Activated T-helper 2 cell treated with anti-CD3 and anti-CD28 coated beads, Interferon-gamma antibody, Interleukin-2, Interleukin-4, amounts not matched to agents 10 μg/mL and 5 μg/mL and 100 μg/mL, durations not matched to agents 14 hours and 24 hours and 36 hours (primary cell): ENCODE data around the gene PPFIBP2. TPM values are rescaled to one million over a fixed set of nuclear protein-coding genes. Genes with fewer than 3 reads are reported as not detected.

ENCODE experiments used
- DNase-seq: peaks from one replicate; pipeline ENCODE4 v3.0.0; 2021; ENCODE audit warnings: low spot score
- H3K27ac Mint-ChIP-seq: one replicate; pipeline ENCODE4 v1.8.0; 2021; ENCODE audit warnings: mixed read lengths
- H3K27me3 Mint-ChIP-seq: one replicate; pipeline ENCODE4 v1.8.0; 2021; ENCODE audit warnings: low read depth, mixed read lengths
- H3K36me3 Mint-ChIP-seq: one replicate; pipeline ENCODE4 v1.8.0; 2021; ENCODE audit warnings: low read depth, mixed read lengths
- H3K4me1 Mint-ChIP-seq: one replicate; pipeline ENCODE4 v1.8.0; 2021; ENCODE audit warnings: low read depth, mixed read lengths
- H3K4me3 Mint-ChIP-seq: one replicate; pipeline ENCODE4 v1.8.0; 2021; ENCODE audit warnings: low read depth, mild to moderate bottlenecking, moderate library complexity, mixed read lengths
- H3K9me3 Mint-ChIP-seq: one replicate; pipeline ENCODE4 v1.8.0; 2021; ENCODE audit warnings: mixed read lengths
- intact Hi-C: fragments of 100-400 bp; cut with micrococcal nuclease; formaldehyde crosslinking; loops from one replicate; pipeline ENCODE4 v1.15.1; 2023
- total RNA-seq: library from RNA; stranded (reverse); gene quantifications from 2 replicates; pipeline ENCODE4 v1.2.3, GENCODE V29; 2022

PPFIBP2 gene
- total RNA-seq, 1 donor from 2014 or later, result 1.1 TPM

GRCh38 chr11:7536100-7536499 is 22.3 kb downstream of the PPFIBP2 start:
- no peak overlapping the region for H3K27ac Mint-ChIP-seq
- no peaks in the 10 kb centered on the region for H3K9me3 Mint-ChIP-seq
- H3K4me3 Mint-ChIP-seq, result no peak overlapping the region
- no peak for DNase-seq
- intact Hi-C loops, result no loop called here
- H3K4me1 Mint-ChIP-seq, result no peaks in the 10 kb centered on the region
- no peaks in the 10 kb centered on the region for H3K36me3 Mint-ChIP-seq
- H3K27me3 Mint-ChIP-seq, result peaks cover 14% of the 10 kb centered on the region

- intact Hi-C loops, result no loop called here
- Mint-ChIP-seq H3K9me3 (no peaks in the 10 kb centered on the region), H3K4me3 (no peak overlapping the region), H3K27ac (no peak overlapping the region), H3K27me3 (peaks cover 14% of the 10 kb centered on the region), H3K4me1 (no peaks in the 10 kb centered on the region), H3K36me3 (no peaks in the 10 kb centered on the region)
- DNase-seq, result no peak
These were observed 23.5 kb downstream of the PPFIBP2 start for GRCh38 chr11:7537265-7537664.

GRCh38 chr11:7538031-7538430 is 24.2 kb downstream of the PPFIBP2 start:
- no peaks in the 10 kb centered on the region for H3K36me3 Mint-ChIP-seq
- H3K27ac Mint-ChIP-seq, result no peak overlapping the region
- intact Hi-C loops, result no loop called here
- H3K27me3 Mint-ChIP-seq, result peaks cover 17% of the 10 kb centered on the region
- H3K9me3 Mint-ChIP-seq, result no peaks in the 10 kb centered on the region
- H3K4me3 Mint-ChIP-seq, result no peak overlapping the region
- H3K4me1 Mint-ChIP-seq, result no peaks in the 10 kb centered on the region
- no peak for DNase-seq

GRCh38 chr11:7538466-7539454 is 25.0 kb downstream of the PPFIBP2 start:
- no peak overlapping the region for H3K4me3 Mint-ChIP-seq
- DNase-seq, result no peak
- H3K36me3 Mint-ChIP-seq, result no peaks in the 10 kb centered on the region
- H3K4me1 Mint-ChIP-seq, result no peaks in the 10 kb centered on the region
- no peak overlapping the region for H3K27ac Mint-ChIP-seq
- H3K9me3 Mint-ChIP-seq, result no peaks in the 10 kb centered on the region
- H3K27me3 Mint-ChIP-seq, result peaks cover 19% of the 10 kb centered on the region
- intact Hi-C loops, result no loop called here

GRCh38 chr11:7540830-7541555 is 27.2 kb downstream of the PPFIBP2 start:
- Mint-ChIP-seq H3K4me1 (no peaks in the 10 kb centered on the region), H3K36me3 (no peaks in the 10 kb centered on the region), H3K4me3 (no peak overlapping the region), H3K9me3 (no peaks in the 10 kb centered on the region), H3K27me3 (peaks cover 19% of the 10 kb centered on the region), H3K27ac (no peak overlapping the region)
- intact Hi-C loops, result no loop called here
- no peak for DNase-seq

- H3K27ac Mint-ChIP-seq, result no peak overlapping the region
- H3K9me3 Mint-ChIP-seq, result no peaks in the 10 kb centered on the region
- H3K4me3 Mint-ChIP-seq, result no peak overlapping the region
- no peaks in the 10 kb centered on the region for H3K36me3 Mint-ChIP-seq
- H3K27me3 Mint-ChIP-seq, result peaks cover 13% of the 10 kb centered on the region
- DNase-seq, result no peak
- intact Hi-C loops, result no loop called here
- no peaks in the 10 kb centered on the region for H3K4me1 Mint-ChIP-seq
These were observed 29.5 kb downstream of the PPFIBP2 start for GRCh38 chr11:7543302-7543701.

- peaks cover 13% of the 10 kb centered on the region for H3K27me3 Mint-ChIP-seq
- no peaks in the 10 kb centered on the region for H3K36me3 Mint-ChIP-seq
- intact Hi-C loops, result no loop called here
- H3K27ac Mint-ChIP-seq, result no peak overlapping the region
- no peaks in the 10 kb centered on the region for H3K4me1 Mint-ChIP-seq
- no peak overlapping the region for H3K4me3 Mint-ChIP-seq
- no peak for DNase-seq
- H3K9me3 Mint-ChIP-seq, result no peaks in the 10 kb centered on the region
These were observed 30.2 kb downstream of the PPFIBP2 start for GRCh38 chr11:7544021-7544420.

- H3K4me1 Mint-ChIP-seq, result no peaks in the 10 kb centered on the region
- no peaks in the 10 kb centered on the region for H3K36me3 Mint-ChIP-seq
- intact Hi-C loops, result no loop called here
- DNase-seq, result no peak
- no peak overlapping the region for H3K4me3 Mint-ChIP-seq
- H3K27ac Mint-ChIP-seq, result no peak overlapping the region
- peaks cover 7% of the 10 kb centered on the region for H3K27me3 Mint-ChIP-seq
- no peaks in the 10 kb centered on the region for H3K9me3 Mint-ChIP-seq
These were observed 31.8 kb downstream of the PPFIBP2 start for GRCh38 chr11:7545611-7546010.

GRCh38 chr11:7546324-7546791 is 32.6 kb downstream of the PPFIBP2 start:
- Mint-ChIP-seq H3K4me1 (no peaks in the 10 kb centered on the region), H3K27ac (no peak overlapping the region), H3K36me3 (no peaks in the 10 kb centered on the region), H3K4me3 (no peak overlapping the region), H3K9me3 (no peaks in the 10 kb centered on the region), H3K27me3 (peaks cover 7% of the 10 kb centered on the region)
- DNase-seq, result no peak
- intact Hi-C loops, result no loop called here

- Mint-ChIP-seq H3K27me3 (peaks cover 5% of the 10 kb centered on the region), H3K9me3 (no peaks in the 10 kb centered on the region), H3K4me3 (no peak overlapping the region), H3K4me1 (no peaks in the 10 kb centered on the region), H3K36me3 (no peaks in the 10 kb centered on the region), H3K27ac (no peak overlapping the region)
- intact Hi-C loops, result no loop called here
- no peak for DNase-seq
These were observed 33.9 kb downstream of the PPFIBP2 start for GRCh38 chr11:7547687-7548086.

GRCh38 chr11:7548659-7549274 is 35.0 kb downstream of the PPFIBP2 start:
- H3K36me3 Mint-ChIP-seq, result no peaks in the 10 kb centered on the region
- H3K27ac Mint-ChIP-seq, result no peak overlapping the region
- no peak overlapping the region for H3K4me3 Mint-ChIP-seq
- intact Hi-C loops, result no loop called here
- H3K27me3 Mint-ChIP-seq, result peaks cover 4% of the 10 kb centered on the region
- DNase-seq, result no peak
- H3K9me3 Mint-ChIP-seq, result no peaks in the 10 kb centered on the region
- H3K4me1 Mint-ChIP-seq, result no peaks in the 10 kb centered on the region

- Mint-ChIP-seq H3K36me3 (no peaks in the 10 kb centered on the region), H3K4me3 (no peak overlapping the region), H3K4me1 (no peaks in the 10 kb centered on the region), H3K27me3 (peaks cover 11% of the 10 kb centered on the region), H3K9me3 (no peaks in the 10 kb centered on the region), H3K27ac (no peak overlapping the region)
- intact Hi-C loops, result no loop called here
- DNase-seq, result no peak
These were observed 35.9 kb downstream of the PPFIBP2 start for GRCh38 chr11:7549681-7550080.

GRCh38 chr11:7551571-7551970 is 37.8 kb downstream of the PPFIBP2 start:
- no peak for DNase-seq
- Mint-ChIP-seq H3K4me1 (no peaks in the 10 kb centered on the region), H3K4me3 (no peak overlapping the region), H3K9me3 (no peaks in the 10 kb centered on the region), H3K27me3 (peaks cover 13% of the 10 kb centered on the region), H3K36me3 (no peaks in the 10 kb centered on the region), H3K27ac (no peak overlapping the region)
- intact Hi-C loops, result no loop called here
